ENCODE results near the gene GDF7. TPM values are rescaled to one million over a fixed set of nuclear protein-coding genes. Genes with fewer than 3 reads are reported as not detected.

The GDF7 gene
- total RNA-seq, 1 donor from 2014 or later, result 0.04 TPM

DNA sequence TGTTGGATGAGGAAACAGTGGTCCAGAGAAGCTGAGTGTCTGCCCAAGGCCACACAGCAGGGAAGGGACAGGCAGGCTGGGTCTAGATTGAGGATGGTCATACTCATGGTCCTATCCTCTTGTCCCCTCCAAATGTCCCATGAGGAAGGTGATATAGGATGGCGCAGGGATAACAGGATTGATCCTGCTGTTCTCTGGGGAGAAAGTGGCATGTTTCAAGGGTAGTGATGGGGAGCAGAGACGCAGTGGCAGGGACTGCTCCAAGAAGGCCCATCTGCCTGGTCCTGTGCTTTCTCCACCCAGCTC, 40.6 kb upstream of the GDF7 start:
- Histone ChIP-seq H3K4me3 (ENCODE audit: low read depth, low read length) (no peak overlapping the region), H3K27me3 (ENCODE audit: control insufficient read depth, insufficient read depth, low read length) (no peaks in the 10 kb centered on the region), H3K36me3 (ENCODE audit: control insufficient read depth, insufficient read depth, low read length) (no peaks in the 10 kb centered on the region)
- no peak for DNase-seq (ENCODE audit: low read depth)
- TF ChIP-seq, protein P1, sequence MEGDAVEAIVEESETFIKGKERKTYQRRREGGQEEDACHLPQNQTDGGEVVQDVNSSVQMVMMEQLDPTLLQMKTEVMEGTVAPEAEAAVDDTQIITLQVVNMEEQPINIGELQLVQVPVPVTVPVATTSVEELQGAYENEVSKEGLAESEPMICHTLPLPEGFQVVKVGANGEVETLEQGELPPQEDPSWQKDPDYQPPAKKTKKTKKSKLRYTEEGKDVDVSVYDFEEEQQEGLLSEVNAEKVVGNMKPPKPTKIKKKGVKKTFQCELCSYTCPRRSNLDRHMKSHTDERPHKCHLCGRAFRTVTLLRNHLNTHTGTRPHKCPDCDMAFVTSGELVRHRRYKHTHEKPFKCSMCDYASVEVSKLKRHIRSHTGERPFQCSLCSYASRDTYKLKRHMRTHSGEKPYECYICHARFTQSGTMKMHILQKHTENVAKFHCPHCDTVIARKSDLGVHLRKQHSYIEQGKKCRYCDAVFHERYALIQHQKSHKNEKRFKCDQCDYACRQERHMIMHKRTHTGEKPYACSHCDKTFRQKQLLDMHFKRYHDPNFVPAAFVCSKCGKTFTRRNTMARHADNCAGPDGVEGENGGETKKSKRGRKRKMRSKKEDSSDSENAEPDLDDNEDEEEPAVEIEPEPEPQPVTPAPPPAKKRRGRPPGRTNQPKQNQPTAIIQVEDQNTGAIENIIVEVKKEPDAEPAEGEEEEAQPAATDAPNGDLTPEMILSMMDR (IDR thresholded peaks at IDR 0.05; ENCODE audit: insufficient read depth, low read length, poor library complexity, severe bottlenecking), result no peak

DNA sequence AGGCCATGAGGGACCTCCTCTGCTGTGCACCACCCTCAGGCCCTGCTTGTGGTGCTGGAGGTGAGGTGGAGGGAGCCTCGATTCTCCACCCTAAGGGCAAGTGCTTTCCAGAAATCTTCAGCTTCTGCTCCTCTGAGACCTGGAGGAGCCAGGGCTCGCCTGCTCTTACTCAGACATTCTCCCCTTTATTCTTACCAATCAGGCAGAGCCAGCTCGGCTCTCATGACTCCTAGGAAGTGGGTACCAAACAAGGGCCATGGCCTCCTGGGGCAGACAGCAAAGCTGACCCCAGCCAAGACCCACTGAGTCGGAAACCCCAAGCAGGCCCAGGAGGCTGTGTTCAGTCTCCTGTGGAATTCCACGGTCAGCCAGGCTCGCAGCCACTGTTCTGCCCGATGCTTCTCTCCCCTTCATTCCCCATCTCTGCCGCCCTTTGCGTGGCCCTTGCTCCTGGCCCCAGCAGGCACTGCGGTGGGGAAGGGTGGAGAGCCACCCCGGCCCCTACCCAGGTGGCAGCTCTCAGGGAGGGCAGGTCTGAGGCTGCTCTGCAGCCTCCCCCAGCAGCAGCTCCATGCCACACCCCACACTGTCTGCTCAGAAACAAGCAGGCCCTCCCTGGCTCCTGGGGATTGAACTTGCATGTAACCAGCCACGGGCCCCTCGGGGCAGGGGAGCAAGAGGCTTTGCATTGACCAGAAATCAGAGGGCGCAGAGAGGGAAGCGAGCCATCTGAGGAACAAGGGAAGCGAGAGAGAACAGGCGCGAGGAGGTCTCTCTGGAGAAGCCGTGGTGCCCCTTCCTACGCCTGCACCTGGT, 40.0 kb upstream of the GDF7 start:
- H3K27me3 ChIP-seq (ENCODE audit: control insufficient read depth, insufficient read depth, low read length), result no peaks in the 10 kb centered on the region
- H3K36me3 ChIP-seq (ENCODE audit: control insufficient read depth, insufficient read depth, low read length), result no peaks in the 10 kb centered on the region
- TF ChIP-seq, protein P1 (IDR thresholded peaks at IDR 0.05; ENCODE audit: insufficient read depth, low read length, poor library complexity, severe bottlenecking), result no peak
- H3K4me3 ChIP-seq (ENCODE audit: low read depth, low read length), result no peak overlapping the region
- DNase-seq (ENCODE audit: low read depth), result no peak

DNA sequence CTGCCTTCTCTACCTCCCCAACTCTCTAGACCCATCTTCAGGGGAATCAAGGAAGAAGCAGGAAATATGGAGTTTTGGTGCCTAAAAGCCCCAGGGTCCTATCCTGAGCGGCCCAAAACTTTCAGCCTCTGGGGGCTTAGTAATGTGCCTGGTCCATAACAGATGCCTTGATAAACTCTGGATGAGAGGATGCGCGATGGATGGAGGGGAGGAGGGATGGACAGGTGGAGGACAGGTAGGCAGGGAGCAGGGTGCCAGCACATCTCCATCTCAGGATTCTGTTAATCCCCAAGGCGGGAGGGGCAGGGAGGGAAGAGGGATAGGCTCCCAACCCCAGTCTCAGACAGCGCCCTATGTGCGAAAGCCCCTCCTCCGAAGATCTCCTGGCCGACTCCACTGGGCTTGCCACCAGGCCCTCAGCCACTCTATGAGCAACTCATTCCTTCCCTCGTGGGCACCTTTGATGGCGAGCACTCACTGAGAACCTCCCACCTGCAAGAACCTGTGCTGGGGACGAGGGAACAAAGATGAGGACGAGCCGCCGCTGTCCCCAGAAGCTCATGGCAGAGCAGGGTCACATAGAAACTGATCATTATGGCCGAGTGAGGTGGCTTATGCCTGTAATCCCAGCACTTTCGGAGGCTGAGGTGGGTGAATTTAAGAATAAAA, 39.1 kb upstream of the GDF7 start:
- DNase-seq (ENCODE audit: low read depth), result no peak
- Histone ChIP-seq H3K4me3 (ENCODE audit: low read depth, low read length) (no peak overlapping the region), H3K27me3 (ENCODE audit: control insufficient read depth, insufficient read depth, low read length) (no peaks in the 10 kb centered on the region), H3K36me3 (ENCODE audit: control insufficient read depth, insufficient read depth, low read length) (no peaks in the 10 kb centered on the region)
- TF ChIP-seq, protein P1 (IDR thresholded peaks at IDR 0.05; ENCODE audit: insufficient read depth, low read length, poor library complexity, severe bottlenecking), result no peak

DNA sequence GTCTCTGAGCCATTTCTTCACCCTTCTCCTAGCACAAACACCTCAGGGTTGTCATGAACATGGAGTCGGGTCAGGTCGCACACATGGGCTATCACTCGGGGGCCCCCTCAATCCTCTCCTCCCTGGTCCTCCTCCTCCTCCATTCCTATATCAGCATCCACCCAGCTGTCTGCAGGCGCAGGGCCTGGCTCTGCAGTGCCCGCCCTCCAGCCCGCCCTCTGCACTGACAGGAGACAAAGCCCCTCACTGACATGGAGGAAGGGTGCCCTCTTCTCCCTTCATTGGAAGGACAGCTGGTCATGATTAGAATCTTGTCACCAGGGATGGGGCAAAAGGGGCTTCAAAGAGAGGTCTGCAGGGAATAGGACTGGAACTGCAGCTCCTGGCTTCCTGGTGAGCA, 37.8 kb upstream of the GDF7 start:
- H3K36me3 ChIP-seq (ENCODE audit: control insufficient read depth, insufficient read depth, low read length), result no peaks in the 10 kb centered on the region
- no peak overlapping the region for H3K4me3 ChIP-seq (ENCODE audit: low read depth, low read length)
- TF ChIP-seq, protein P1 (IDR thresholded peaks at IDR 0.05; ENCODE audit: insufficient read depth, low read length, poor library complexity, severe bottlenecking), result no peak
- H3K27me3 ChIP-seq (ENCODE audit: control insufficient read depth, insufficient read depth, low read length), result no peaks in the 10 kb centered on the region
- no peak for DNase-seq (ENCODE audit: low read depth)

DNA sequence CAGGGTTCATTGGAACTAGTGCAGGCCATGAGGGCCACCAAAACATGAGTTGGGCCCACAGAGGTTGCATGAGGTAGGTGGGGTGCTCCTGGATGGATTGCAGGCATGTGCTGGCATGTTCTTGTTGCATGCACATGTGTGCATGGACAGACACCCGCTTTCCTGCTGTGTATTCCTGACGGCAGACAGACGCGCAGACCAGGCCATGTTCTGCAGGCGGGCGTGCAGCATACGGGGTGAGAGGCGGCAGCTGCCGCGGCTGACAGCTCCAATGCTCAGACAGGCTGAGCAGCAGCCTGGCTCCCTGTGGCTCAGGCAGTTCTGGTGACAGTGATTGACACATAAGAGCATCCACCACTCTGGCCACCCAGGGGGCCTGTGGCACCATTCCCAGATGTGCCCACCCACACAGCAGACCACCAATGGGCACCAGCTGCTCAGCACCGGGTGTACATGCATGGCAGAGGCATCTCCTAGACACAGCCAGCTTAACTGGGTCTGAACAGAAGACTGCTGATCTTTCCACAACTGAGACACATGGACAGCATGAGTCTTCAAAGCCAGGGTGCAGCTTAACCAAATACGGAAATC, 37.3 kb upstream of the GDF7 start:
- Histone ChIP-seq H3K27me3 (ENCODE audit: control insufficient read depth, insufficient read depth, low read length) (no peaks in the 10 kb centered on the region), H3K4me3 (ENCODE audit: low read depth, low read length) (no peak overlapping the region), H3K36me3 (ENCODE audit: control insufficient read depth, insufficient read depth, low read length) (no peaks in the 10 kb centered on the region)
- no peak for DNase-seq (ENCODE audit: low read depth)
- TF ChIP-seq, protein P1 (IDR thresholded peaks at IDR 0.05; ENCODE audit: insufficient read depth, low read length, poor library complexity, severe bottlenecking), result no peak
